ENCODE data around the gene OR2AG2.

DNA sequence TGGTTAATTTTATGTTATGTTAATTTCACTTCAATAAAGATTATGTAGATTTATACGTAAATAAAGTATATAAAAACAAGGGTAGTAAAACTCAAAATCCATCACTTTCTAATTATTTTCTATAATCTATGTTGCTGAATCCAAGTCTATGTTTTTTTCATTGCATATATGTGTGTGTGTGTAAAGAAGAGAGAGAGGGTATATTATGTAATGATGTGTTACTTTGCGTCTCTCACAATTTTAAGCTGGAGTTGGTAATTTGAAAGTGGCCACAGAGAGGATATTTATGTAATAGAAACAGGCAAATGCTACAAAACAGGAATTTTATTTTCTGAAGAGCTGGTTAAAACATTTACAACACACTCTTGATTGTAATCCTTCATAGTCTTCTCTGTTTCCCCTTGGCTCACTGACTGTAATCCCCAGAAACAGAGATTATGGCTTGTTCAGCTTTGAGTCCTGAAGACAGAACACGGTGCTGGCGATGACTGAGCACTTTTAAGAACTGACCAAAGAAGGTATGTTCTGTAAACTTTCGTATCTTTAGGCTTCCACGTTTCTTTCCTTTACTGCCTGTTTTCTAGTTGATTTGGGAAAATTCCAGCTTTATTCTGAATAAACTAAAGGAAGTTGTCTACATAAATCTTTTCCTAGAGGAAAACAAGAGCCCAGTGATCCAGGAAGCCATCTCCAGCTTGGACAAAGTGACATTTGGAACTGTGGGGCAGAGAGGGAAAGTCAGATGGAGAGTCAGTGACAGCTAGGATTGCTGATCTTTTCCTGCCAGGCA, 43.6 kb downstream of the OR2AG2 start:
- TF ChIP-seq, protein P1, sequence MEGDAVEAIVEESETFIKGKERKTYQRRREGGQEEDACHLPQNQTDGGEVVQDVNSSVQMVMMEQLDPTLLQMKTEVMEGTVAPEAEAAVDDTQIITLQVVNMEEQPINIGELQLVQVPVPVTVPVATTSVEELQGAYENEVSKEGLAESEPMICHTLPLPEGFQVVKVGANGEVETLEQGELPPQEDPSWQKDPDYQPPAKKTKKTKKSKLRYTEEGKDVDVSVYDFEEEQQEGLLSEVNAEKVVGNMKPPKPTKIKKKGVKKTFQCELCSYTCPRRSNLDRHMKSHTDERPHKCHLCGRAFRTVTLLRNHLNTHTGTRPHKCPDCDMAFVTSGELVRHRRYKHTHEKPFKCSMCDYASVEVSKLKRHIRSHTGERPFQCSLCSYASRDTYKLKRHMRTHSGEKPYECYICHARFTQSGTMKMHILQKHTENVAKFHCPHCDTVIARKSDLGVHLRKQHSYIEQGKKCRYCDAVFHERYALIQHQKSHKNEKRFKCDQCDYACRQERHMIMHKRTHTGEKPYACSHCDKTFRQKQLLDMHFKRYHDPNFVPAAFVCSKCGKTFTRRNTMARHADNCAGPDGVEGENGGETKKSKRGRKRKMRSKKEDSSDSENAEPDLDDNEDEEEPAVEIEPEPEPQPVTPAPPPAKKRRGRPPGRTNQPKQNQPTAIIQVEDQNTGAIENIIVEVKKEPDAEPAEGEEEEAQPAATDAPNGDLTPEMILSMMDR (IDR thresholded peaks at IDR 0.05) = no peak
- no peak for TF ChIP-seq POLR2AphosphoS5 (IDR thresholded peaks at IDR 0.05)
- TF ChIP-seq EP300 (IDR thresholded peaks at IDR 0.05) = no peak
- no peak for TF ChIP-seq POLR2A (IDR thresholded peaks at IDR 0.05)

All from sigmoid colon (tissue), 4 donors.